GM19463 (cell line): ENCODE data around the gene RAPGEFL1.
"Not testable (repeated sequence)": the region's sequence is repeated elsewhere in the genome, so short reads cannot be mapped to it uniquely, and the experiment has no call there.

Experiments used
- ATAC-seq: cut with Tn5 transposase; IDR thresholded peaks from one replicate; pipeline ENCODE4 v1.9.1; 2021; ENCODE audit warnings: mild to moderate bottlenecking, moderate library complexity; ENCODE audit not compliant: unreplicated experiment

RAPGEFL1 gene

DNA sequence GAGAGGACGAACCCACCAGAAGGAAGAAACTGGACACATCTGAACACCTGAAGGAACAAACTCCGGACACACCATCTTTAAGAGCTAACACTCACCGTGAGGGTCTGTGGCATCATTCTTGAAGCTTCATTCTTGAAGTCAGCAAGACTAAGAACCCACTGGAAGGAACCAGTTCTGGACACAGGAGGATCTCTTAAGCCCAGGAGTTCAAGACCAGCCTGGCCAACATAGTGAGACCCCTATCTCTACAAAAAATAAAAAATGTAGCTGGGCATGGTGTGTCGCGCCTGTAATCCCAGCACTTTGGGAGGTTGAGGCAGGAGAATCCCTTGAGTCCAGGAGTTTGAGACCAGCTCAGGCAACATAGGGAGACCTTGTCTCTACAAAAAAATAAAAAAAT lies 21.3 kb downstream of the RAPGEFL1 start:
- ATAC-seq: no peak

GRCh38 chr17:40203131-40203530 lies 25.9 kb downstream of the RAPGEFL1 start:
- ATAC-seq: no peak

DNA sequence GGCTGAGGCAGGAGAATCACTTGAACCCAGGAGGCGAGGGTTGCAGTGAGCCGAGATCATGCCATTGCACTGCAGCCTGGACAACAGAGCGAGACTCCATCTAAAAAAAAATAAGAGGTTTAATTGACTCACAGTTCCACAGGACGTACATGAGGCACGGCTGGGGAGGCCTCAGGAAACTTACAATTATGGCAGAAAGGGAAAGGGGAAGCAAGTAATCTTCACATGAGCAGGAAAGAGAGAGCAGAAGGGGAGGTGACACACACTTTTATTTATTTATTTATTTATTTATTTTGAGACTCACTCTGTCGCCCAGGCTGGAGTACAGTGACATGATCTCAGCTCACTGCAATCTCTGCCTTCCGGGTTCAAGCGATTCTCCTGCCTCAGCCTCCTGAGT lies 28.9 kb downstream of the RAPGEFL1 start:
- ATAC-seq: not testable (repeated sequence)

DNA sequence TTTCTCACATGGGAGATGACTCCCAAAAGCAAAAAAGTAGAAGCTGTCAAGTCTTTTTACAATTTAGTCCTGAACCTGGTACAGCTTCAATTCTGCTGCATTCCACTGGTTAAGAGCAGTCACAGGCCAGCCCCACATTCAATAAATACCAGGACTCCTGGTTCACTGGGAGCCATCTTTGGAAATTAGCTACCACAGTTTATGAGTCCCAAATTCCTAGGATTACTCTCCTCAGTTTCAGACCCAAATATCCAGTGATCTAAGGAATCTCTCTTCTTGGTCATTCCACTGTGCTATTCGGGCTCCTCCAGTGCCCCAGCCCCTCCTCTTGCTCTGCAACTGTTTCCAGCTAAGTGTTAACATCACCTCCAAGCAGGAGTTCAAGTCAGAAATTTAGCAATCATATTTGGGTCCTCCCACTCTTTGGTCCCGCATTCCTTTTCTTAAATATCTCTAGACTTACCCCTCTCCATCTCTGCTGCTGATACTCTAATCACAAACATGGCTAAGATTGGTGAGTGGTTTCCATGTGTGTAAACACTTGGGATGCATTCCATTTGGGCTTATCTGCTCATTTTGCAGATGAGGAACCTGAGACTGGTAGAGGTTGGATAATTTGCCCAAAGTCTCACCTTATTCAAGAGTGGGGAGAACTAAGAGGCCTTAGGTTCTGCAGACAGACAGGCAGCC lies 32.3 kb downstream of the RAPGEFL1 start:
- ATAC-seq: no peak

GRCh38 chr17:40213914-40214313 lies 36.6 kb downstream of the RAPGEFL1 start:
- ATAC-seq: not testable (repeated sequence)

DNA sequence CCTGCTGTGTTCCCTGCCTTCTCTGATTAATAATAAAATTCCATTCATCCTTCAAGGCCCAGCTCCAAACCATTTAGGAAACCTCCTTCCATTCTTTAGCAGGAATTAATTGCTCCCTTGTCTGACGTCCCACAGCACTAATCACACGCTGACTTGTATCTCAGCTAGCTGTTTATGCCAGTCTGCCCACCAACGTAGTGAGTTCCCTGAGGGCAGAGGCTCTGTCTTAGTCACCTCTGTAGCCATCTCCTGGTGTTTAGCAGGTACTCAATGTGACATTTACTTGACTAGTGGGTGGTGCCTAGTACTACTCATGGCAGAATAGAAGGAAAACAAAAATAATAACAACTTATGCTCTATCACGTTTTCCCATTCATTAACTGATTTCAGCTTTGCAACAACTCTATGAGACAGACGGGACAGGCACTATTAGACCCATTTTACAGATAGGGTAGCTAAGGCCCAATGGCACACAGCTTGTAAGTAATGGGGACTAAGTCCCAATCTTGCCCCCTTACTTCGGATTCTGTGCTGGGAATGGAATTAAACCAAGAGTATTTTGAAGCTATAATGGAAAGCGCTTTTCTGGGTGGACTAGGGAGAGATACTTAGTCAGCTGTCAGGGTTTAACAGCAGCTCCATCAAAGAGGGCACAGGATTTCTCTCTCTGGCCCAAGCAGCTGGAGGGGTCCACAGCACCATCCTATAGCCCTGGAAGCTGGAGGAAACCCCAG lies 40.9 kb downstream of the RAPGEFL1 start:
- no peak for ATAC-seq

- peak; percentile 93 for ATAC-seq
Observed at GRCh38 chr17:40218740-40219593, 41.7 kb downstream of the RAPGEFL1 start, which contains the start of gene WIPF2. Gene WIPF2, plus strand, starts transcription at chr17:40219304. Its CDS starts 37,156 bp downstream, at chr17:40256460.

- ATAC-seq: no peak
Observed at GRCh38 chr17:40219594-40220338, 42.5 kb downstream of the RAPGEFL1 start.

GRCh38 chr17:40224718-40225550 lies 47.7 kb downstream of the RAPGEFL1 start:
- ATAC-seq: no peak

- ATAC-seq: not testable (repeated sequence)
Observed at GRCh38 chr17:40229146-40229545, 51.9 kb downstream of the RAPGEFL1 start.

- ATAC-seq: no peak
Observed at GRCh38 chr17:40230670-40231069, 53.4 kb downstream of the RAPGEFL1 start.

DNA sequence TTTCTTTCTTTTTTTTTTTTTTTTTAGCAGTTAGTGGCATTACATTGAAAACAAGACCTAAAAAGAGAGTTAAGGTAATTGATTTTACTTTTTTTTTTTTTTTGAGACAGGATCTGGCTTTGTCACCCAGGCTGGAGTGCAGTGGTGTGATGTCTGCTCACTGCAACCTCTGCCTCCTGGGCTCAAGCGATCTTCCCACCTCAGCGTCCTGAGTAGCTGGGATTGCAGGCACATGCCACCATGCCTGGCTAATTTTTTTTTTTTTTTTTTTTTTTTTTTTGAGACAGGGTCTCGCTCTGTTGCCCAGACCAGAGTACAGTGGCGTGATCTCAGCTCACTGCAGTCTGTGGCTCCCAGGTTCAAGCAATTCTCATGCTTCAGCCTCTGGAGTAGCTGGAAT lies 54.7 kb downstream of the RAPGEFL1 start:
- ATAC-seq: not testable (repeated sequence)

- no peak for ATAC-seq
Observed at GRCh38 chr17:40241252-40241834, 64.1 kb downstream of the RAPGEFL1 start.

DNA sequence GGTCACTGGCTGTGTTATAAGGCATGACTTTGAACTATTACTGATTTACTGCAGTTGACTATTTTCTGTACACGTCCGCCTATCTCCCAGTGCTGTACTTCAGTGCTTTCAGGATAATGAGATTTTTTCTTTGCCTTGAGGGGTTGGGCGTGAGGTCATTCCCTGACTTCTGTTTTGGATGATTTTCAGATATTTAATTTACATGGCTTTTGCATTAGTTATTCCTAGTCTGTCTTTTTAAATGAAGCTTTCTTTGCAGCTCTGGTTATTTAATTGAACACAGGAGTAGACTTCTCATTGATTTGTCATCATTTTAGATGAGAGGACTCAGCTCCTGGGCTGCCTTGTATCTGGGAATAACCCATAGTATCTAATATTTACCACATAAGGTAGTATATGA lies 65.5 kb downstream of the RAPGEFL1 start:
- no peak for ATAC-seq

- ATAC-seq: no peak
Observed at GRCh38 chr17:40243761-40244160, 66.5 kb downstream of the RAPGEFL1 start.

DNA sequence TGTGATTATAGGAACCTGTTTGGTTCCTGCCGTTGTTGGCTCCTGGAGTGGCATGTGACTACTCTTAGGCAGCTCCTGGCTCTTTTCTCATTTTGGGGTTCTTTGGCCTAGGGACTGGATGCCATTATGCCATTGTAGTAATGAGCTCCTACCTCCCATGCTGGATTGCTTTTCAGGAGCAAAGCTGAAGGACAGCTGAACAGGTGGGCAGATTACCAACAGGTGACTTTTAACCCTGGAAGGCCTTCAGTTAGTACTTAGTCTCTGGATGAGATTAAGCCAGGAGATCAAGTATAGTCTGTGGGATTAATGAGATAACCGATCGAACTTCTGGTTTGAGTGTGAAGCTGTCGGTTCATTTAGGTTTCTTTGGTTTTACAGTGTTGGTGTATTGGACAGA lies 67.0 kb downstream of the RAPGEFL1 start:
- no peak for ATAC-seq
